ENCODE measurements around the gene OMG.

Gene OMG

GRCh38 chr17:31321966-31322365 lies 24.9 kb upstream of the OMG start:
- TF ChIP-seq CTCF (conservative IDR thresholded peaks at IDR 0.05; ENCODE audit: low read depth, low read length): no peak
- H3K4me3 ChIP-seq (ENCODE audit: low read depth, low read length): no peak overlapping the region
- no peak for DNase-seq (ENCODE audit: low read depth)

- peak; percentile 90 for DNase-seq (ENCODE audit: low read depth)
- peak within 1 kb of the TSS; percentile 9 for H3K4me3 ChIP-seq (ENCODE audit: low read depth, low read length)
- no peak for TF ChIP-seq CTCF (conservative IDR thresholded peaks at IDR 0.05; ENCODE audit: low read depth, low read length)
Measured at GRCh38 chr17:31321481-31321880, 24.4 kb upstream of the OMG start, which contains the start of gene EVI2A. TSS of gene EVI2A (minus strand) at chr17:31321622. CDS start at chr17:31319013, 2,609 bp downstream.

GRCh38 chr17:31320791-31321190 lies 23.8 kb upstream of the OMG start:
- H3K4me3 ChIP-seq (ENCODE audit: low read depth, low read length): peak overlapping the region; percentile 9
- peak; percentile 50 for DNase-seq (ENCODE audit: low read depth)
- TF ChIP-seq CTCF (conservative IDR thresholded peaks at IDR 0.05; ENCODE audit: low read depth, low read length): no peak

GRCh38 chr17:31320241-31320640 lies 23.2 kb upstream of the OMG start:
- TF ChIP-seq CTCF (conservative IDR thresholded peaks at IDR 0.05; ENCODE audit: low read depth, low read length): no peak
- no peak overlapping the region for H3K4me3 ChIP-seq (ENCODE audit: low read depth, low read length)
- no peak for DNase-seq (ENCODE audit: low read depth)

GRCh38 chr17:31318851-31319661 lies 22.0 kb upstream of the OMG start:
- H3K4me3 ChIP-seq (ENCODE audit: low read depth, low read length): no peak overlapping the region
- DNase-seq (ENCODE audit: low read depth): no peak
- TF ChIP-seq CTCF (conservative IDR thresholded peaks at IDR 0.05; ENCODE audit: low read depth, low read length): no peak

GRCh38 chr17:31318298-31318801 lies 21.3 kb upstream of the OMG start:
- DNase-seq (ENCODE audit: low read depth): peak; percentile 93
- H3K4me3 ChIP-seq (ENCODE audit: low read depth, low read length): no peak overlapping the region
- TF ChIP-seq CTCF (conservative IDR thresholded peaks at IDR 0.05; ENCODE audit: low read depth, low read length): no peak

- H3K4me3 ChIP-seq (ENCODE audit: low read depth, low read length): no peak overlapping the region
- DNase-seq (ENCODE audit: low read depth): no peak
- no peak for TF ChIP-seq CTCF (conservative IDR thresholded peaks at IDR 0.05; ENCODE audit: low read depth, low read length)
Measured at GRCh38 chr17:31314782-31315100, 17.7 kb upstream of the OMG start.

All from choroid plexus epithelial cell (primary cell).